ENCODE results near the gene LRRC19.

LRRC19 gene

GRCh38 chr9:26946753-26947727 lies 58.4 kb downstream of the LRRC19 start, which contains the start of gene PLAA (continued):
- TF ChIP-seq, protein P1, sequence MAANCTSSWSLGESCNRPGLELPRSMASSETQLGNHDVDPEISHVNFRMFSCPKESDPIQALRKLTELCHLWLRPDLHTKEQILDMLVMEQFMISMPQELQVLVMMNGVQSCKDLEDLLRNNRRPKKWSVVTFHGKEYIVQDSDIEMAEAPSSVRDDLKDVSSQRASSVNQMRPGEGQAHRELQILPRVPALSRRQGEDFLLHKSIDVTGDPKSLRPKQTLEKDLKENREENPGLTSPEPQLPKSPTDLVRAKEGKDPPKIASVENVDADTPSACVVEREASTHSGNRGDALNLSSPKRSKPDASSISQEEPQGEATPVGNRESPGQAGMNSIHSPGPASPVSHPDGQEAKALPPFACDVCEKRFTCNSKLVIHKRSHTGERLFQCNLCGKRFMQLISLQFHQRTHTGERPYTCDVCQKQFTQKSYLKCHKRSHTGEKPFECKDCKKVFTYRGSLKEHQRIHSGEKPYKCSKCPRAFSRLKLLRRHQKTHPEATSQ (tag by site-specific recombination; IDR thresholded peaks at IDR 0.05) = 0 out of 2 replicates have a peak, but pooled peaks have one; percentile 47
- TF ChIP-seq HOXA7 (CRISPR knock-in tag; IDR thresholded peaks at IDR 0.05; ENCODE audit: borderline replicate concordance) (no peak), ZNF596 (tag by site-specific recombination; IDR thresholded peaks at IDR 0.05) (no peak)

DNA sequence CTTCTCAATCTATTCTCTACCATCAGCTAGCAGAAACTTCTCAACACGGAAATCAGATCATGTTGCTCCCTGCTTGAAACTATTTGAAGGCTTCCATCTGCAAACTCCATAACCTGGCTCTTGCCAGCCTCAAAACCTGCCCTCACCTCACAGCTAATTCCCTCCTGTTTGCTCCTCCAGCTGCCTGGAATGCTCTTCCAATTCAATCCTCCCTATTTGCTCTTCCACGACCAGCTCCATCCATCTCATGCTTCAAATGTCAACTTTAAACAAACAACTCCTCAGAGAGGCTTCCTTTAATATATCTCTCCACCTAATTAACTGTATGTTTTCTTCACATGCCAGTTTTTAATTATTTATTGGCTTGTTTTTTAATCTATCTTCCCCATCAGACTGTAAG lies 59.9 kb downstream of the LRRC19 start:
- Histone ChIP-seq H3K9me3 (ENCODE audit: control insufficient read depth, insufficient read depth, low read depth, low read length) (no peaks in the 10 kb centered on the region), H3K4me3 (ENCODE audit: low read depth, low read length) (peak overlapping the region; percentile 86), H3K27ac (ENCODE audit: extremely low read depth, low read depth, low read length) (no peak overlapping the region; the same call in 1 of the 2 replicates), H3K36me3 (ENCODE audit: control insufficient read depth in 2 of 2, insufficient read depth in 1 of 2, low read length in 2 of 2) (peaks cover 4 to 6% of the 10 kb centered on the region in 2 experiments; a peak in 2 of 3 replicates), H3K4me1 (ENCODE audit: control insufficient read depth, insufficient read depth, low read length) (peaks cover 7% of the 10 kb centered on the region)
- TF ChIP-seq ELK4 (IDR thresholded peaks at IDR 0.05; ENCODE audit: borderline replicate concordance, low read depth, low read length) (no peak), ZNF394 (tag by site-specific recombination; IDR thresholded peaks at IDR 0.05; ENCODE audit: borderline replicate concordance) (0 out of 2 replicates have a peak, but pooled peaks have one; percentile 21), ZNF777 (tag by site-specific recombination; IDR thresholded peaks at IDR 0.05; ENCODE audit: borderline replicate concordance) (no peak), ZNF266 (tag by site-specific recombination; IDR thresholded peaks at IDR 0.05; ENCODE audit: low read depth) (no peak), ZNF600 (tag by site-specific recombination; IDR thresholded peaks at IDR 0.05) (0 out of 2 replicates have a peak, but pooled peaks have one; percentile 22), TRIM28 (IDR thresholded peaks at IDR 0.05; ENCODE audit: borderline replicate concordance, low read length) (no peak), ZNF214 (tag by site-specific recombination; IDR thresholded peaks at IDR 0.05; ENCODE audit: borderline replicate concordance) (no peak), MZF1 (tag by site-specific recombination; IDR thresholded peaks at IDR 0.05; ENCODE audit: borderline replicate concordance) (no peak), ZNF341 (tag by site-specific recombination; IDR thresholded peaks at IDR 0.05; ENCODE audit: low read depth) (peak; percentile 83), BCL11A (tag by site-specific recombination; IDR thresholded peaks at IDR 0.05; ENCODE audit: low read depth) (no peak)
- TF ChIP-seq, protein P2, sequence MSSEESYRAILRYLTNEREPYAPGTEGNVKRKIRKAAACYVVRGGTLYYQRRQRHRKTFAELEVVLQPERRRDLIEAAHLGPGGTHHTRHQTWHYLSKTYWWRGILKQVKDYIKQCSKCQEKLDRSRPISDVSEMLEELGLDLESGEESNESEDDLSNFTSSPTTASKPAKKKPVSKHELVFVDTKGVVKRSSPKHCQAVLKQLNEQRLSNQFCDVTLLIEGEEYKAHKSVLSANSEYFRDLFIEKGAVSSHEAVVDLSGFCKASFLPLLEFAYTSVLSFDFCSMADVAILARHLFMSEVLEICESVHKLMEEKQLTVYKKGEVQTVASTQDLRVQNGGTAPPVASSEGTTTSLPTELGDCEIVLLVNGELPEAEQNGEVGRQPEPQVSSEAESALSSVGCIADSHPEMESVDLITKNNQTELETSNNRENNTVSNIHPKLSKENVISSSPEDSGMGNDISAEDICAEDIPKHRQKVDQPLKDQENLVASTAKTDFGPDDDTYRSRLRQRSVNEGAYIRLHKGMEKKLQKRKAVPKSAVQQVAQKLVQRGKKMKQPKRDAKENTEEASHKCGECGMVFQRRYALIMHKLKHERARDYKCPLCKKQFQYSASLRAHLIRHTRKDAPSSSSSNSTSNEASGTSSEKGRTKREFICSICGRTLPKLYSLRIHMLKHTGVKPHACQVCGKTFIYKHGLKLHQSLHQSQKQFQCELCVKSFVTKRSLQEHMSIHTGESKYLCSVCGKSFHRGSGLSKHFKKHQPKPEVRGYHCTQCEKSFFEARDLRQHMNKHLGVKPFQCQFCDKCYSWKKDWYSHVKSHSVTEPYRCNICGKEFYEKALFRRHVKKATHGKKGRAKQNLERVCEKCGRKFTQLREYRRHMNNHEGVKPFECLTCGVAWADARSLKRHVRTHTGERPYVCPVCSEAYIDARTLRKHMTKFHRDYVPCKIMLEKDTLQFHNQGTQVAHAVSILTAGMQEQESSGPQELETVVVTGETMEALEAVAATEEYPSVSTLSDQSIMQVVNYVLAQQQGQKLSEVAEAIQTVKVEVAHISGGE (tag by site-specific recombination; conservative IDR thresholded peaks at IDR 0.05; ENCODE audit: low read depth) = no peak
- POLR2A ChIA-PET = interaction anchor here (1.0 to 1.8 kb wide), 2 partner anchors 54 to 58 kb away, joined by 3 to 4 read pairs; partner anchors contain the start of gene CAAP1
- CTCF ChIA-PET = interaction anchor here (0.6 kb wide), 1 partner anchor 10 kb away, joined by 3 read pairs; no protein-coding TSS in a partner anchor

All from HEK293 (cell line).